ENCODE results near the gene DTX3.

DNA sequence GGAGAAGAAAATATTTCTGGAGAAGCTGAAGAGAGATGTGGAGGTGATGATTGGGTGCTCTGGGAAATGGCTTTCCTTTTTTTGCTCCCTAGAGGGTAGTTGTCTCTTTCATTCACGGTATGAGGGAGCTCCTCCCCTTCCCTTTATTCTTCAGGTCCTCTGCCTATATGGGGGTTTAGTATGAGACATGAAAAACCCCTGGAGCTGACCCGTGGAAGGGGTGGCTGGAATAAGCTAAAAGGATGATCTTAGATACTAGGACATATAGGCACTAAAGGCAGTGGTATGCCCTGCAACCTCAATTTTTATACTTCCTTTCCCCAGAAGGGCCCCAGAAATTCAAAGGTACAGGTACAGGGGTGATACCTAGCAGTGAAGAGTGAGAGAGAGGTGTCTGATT, 4.2 kb upstream of the DTX3 start:
- TF ChIP-seq CTCF (IDR thresholded peaks at IDR 0.05; ENCODE audit: borderline replicate concordance, extremely low read depth, low read length, poor library complexity, severe bottlenecking), result no peak
- TF ChIP-seq EZH2 (IDR thresholded peaks at IDR 0.05; ENCODE audit: borderline replicate concordance, low read depth, low read length, severe bottlenecking), result no peak
